GM12878 (cell line): Measurements from ENCODE around the gene PSENEN. TPM values are rescaled to one million over a fixed set of nuclear protein-coding genes. Genes with fewer than 3 reads are reported as not detected.
A peak's percentile ranks its signal among the peaks of the same experiment; 100 is the strongest.

ENCODE experiments used
- ATF2 ChIP-seq: IDR thresholded peaks from 2 replicates; pipeline ENCODE4 v1.6.1; 2012; ENCODE audit warnings: low read length, inconsistent platforms
- BCL11A ChIP-seq: IDR thresholded peaks from 2 replicates; pipeline ENCODE4 v1.6.1; 2011; ENCODE audit warnings: low read depth, low read length
- BHLHE40 ChIP-seq, 2 experiments: fragments of 450-650 bp in 1 of 2; IDR thresholded peaks; 2 replicates each; pipeline ENCODE4 v1.6.1; 2011 to 2017; ENCODE audit warnings: low read depth in 2 of 2, borderline replicate concordance in 1 of 2, improper control_type of control experiment in 1 of 2, low read length in 1 of 2, mild to moderate bottlenecking in 1 of 2
- CREM ChIP-seq: IDR thresholded peaks from 2 replicates; pipeline ENCODE4 v1.6.1; 2014; ENCODE audit warnings: antibody characterized with exemption, low read depth
- DPF2 ChIP-seq: fragments of 450-650 bp; IDR thresholded peaks from 2 replicates; pipeline ENCODE4 v1.6.1; 2017; ENCODE audit warnings: mild to moderate bottlenecking
- EP300 ChIP-seq, 2 experiments: fragments of 150-350 bp in 1 of 2; IDR thresholded peaks; 2 replicates each; pipeline ENCODE4 v1.6.1; 2011 to 2012; ENCODE audit warnings: low read depth in 2 of 2, low read length in 2 of 2, borderline replicate concordance in 1 of 2, improper control_type of control experiment in 1 of 2, inconsistent platforms in 1 of 2; ENCODE audit not compliant: control insufficient read depth in 1 of 2
- ESRRA ChIP-seq: IDR thresholded peaks from 2 replicates; pipeline ENCODE4 v1.6.1; 2012; ENCODE audit warnings: mild to moderate bottlenecking, low read length, improper control_type of control experiment
- IKZF2 ChIP-seq, 2 experiments: fragments of 450-650 bp; IDR thresholded peaks; 2 replicates each; pipeline ENCODE4 v1.6.1; 2017; ENCODE audit warnings: mild to moderate bottlenecking in 2 of 2, moderate library complexity in 2 of 2
- JUNB ChIP-seq: IDR thresholded peaks from 2 replicates; pipeline ENCODE4 v1.6.1; 2016; ENCODE audit warnings: antibody characterized with exemption, mild to moderate bottlenecking
- MAX ChIP-seq: IDR thresholded peaks from 2 replicates; pipeline ENCODE4 v1.6.1; 2012; ENCODE audit warnings: low read depth, low read length, improper control_type of control experiment
- NBN ChIP-seq: fragments of 450-650 bp; IDR thresholded peaks from 2 replicates; pipeline ENCODE4 v1.6.1; 2016
- NFIC ChIP-seq: IDR thresholded peaks from 2 replicates; pipeline ENCODE4 v1.6.1; 2012; ENCODE audit warnings: low read depth, mild to moderate bottlenecking, inconsistent platforms, low read length, moderate library complexity
- PKNOX1 ChIP-seq: fragments of 450-650 bp; IDR thresholded peaks from 2 replicates; pipeline ENCODE4 v1.6.1; 2016; ENCODE audit warnings: mild to moderate bottlenecking
- POLR2AphosphoS5 ChIP-seq: IDR thresholded peaks from 2 replicates; pipeline ENCODE4 v1.6.1; 2011; ENCODE audit warnings: mild to moderate bottlenecking, low read length, inconsistent platforms
- RBBP5 ChIP-seq: fragments of 200-600 bp; sonication (generic); conservative IDR thresholded peaks from 2 replicates; pipeline ENCODE4 v1.6.1; 2016
- SMC3 ChIP-seq: IDR thresholded peaks from 2 replicates; pipeline ENCODE4 v1.6.1; 2011; ENCODE audit warnings: low read length, improper control_type of control experiment, borderline replicate concordance
- SP1 ChIP-seq: IDR thresholded peaks from one replicate; pipeline ENCODE4 v1.6.1; 2011; ENCODE audit warnings: low read depth, low read length
- SREBF1 ChIP-seq: IDR thresholded peaks from 2 replicates; pipeline ENCODE4 v1.6.1; 2012; ENCODE audit warnings: mild to moderate bottlenecking, low read length
- TCF3 ChIP-seq: IDR thresholded peaks from 2 replicates; pipeline ENCODE4 v1.6.1; 2012; ENCODE audit warnings: low read depth, mild to moderate bottlenecking, low read length, borderline replicate concordance; ENCODE audit not compliant: insufficient read depth
- polyA plus RNA-seq, 11 experiments: library from polyadenylated mRNA; depleted of rRNA in 4 of 11; unstranded in 6 of 11; stranded (reverse) in 5 of 11; fragments of >200 nt; fragmentation: Nextera tagmentation in 4 of 11; fragmentation: Illumina TruSeq in 1 of 11; extraction: Ambion mirVana in 4 of 11; extraction: Trizol in 1 of 11; gene quantifications; 1 replicate in 1 of 11; 2 replicates in 10 of 11; pipeline versions ENCODE4 v1.2.1 to v1.2.3, GENCODE V29; 2011 to 2016; ENCODE audit warnings: inconsistent platforms in 2 of 11, missing spikeins in 2 of 11, low read depth in 1 of 11
- total RNA-seq, 4 experiments: library from RNA; depleted of rRNA in 3 of 4; stranded (reverse); fragments of >200 nt in 3 of 4; fragmentation: Illumina TruSeq in 1 of 4; extraction: Trizol in 1 of 4; gene quantifications; 2 replicates each; pipeline versions ENCODE4 v1.2.1 to v1.2.3, GENCODE V29; 2013 to 2021
- TF ChIP-seq, protein P1 (sequence below): fragments of 450-650 bp; formaldehyde crosslinking; IDR thresholded peaks from 2 replicates; pipeline ENCODE4 v1.4.0; 2022; ENCODE audit warnings: mild to moderate bottlenecking, moderate library complexity
- TF ChIP-seq, protein P2 (sequence below): IDR thresholded peaks from 2 replicates; pipeline ENCODE4 v1.6.1; 2011; ENCODE audit warnings: borderline replicate concordance, low read depth, mild to moderate bottlenecking, moderate library complexity, mixed read lengths, low read length; ENCODE audit not compliant: insufficient read depth; ENCODE audit errors: extremely low read length

PSENEN gene
- total and polyA plus RNA-seq, 10 of the 15 experiments (the other 5 are each of a cell fraction or from before 2014, with no cell fraction given), result 14.4 to 178 (median 43.5) TPM

GRCh38 chr19:35712567-35713505, 32.6 kb upstream of the PSENEN start (continued):
- TF ChIP-seq SMC3, result no peak
- peak in 1 of 2 experiments; percentile 47; a peak in 1 of 4 replicates for TF ChIP-seq EP300 (IDR thresholded peaks at IDR 0.05; ENCODE audit: borderline replicate concordance in 1 of 2, control insufficient read depth in 1 of 2, low read depth in 2 of 2, low read length in 2 of 2)
- peak; percentile 57; the same call in 1 of the 2 replicates for TF ChIP-seq ESRRA
- TF ChIP-seq, protein P1, sequence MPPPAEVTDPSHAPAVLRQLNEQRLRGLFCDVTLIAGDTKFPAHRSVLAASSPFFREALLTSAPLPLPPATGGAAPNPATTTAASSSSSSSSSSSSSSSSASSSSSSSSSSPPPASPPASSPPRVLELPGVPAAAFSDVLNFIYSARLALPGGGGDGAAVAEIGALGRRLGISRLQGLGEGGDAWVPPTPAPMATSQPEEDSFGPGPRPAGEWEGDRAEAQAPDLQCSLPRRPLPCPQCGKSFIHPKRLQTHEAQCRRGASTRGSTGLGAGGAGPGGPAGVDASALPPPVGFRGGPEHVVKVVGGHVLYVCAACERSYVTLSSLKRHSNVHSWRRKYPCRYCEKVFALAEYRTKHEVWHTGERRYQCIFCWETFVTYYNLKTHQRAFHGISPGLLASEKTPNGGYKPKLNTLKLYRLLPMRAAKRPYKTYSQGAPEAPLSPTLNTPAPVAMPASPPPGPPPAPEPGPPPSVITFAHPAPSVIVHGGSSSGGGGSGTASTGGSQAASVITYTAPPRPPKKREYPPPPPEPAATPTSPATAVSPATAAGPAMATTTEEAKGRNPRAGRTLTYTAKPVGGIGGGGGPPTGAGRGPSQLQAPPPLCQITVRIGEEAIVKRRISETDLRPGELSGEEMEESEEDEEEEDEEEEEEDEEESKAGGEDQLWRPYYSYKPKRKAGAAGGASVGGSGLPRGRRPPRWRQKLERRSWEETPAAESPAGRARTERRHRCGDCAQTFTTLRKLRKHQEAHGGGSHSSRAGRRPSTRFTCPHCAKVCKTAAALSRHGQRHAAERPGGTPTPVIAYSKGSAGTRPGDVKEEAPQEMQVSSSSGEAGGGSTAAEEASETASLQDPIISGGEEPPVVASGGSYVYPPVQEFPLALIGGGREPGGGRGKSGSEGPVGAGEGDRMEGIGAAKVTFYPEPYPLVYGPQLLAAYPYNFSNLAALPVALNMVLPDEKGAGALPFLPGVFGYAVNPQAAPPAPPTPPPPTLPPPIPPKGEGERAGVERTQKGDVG (CRISPR knock-in tag), result peak; percentile 24; the same call in 1 of the 2 replicates
- TF ChIP-seq BHLHE40 (IDR thresholded peaks at IDR 0.05; ENCODE audit: borderline replicate concordance in 1 of 2, low read depth in 2 of 2, low read length in 1 of 2), result 0 out of 4 replicates have a peak, but pooled peaks of 1 of the 2 experiments have one; percentile 17
- peak; percentile 79 to 81 for TF ChIP-seq IKZF2 (IDR thresholded peaks at IDR 0.05)
- peak; percentile 88 for TF ChIP-seq NBN
- TF ChIP-seq BCL11A, result peak; percentile 46; the same call in 1 of the 2 replicates
- peak; percentile 97 for TF ChIP-seq PKNOX1
- TF ChIP-seq ATF2, result peak; percentile 95
- TF ChIP-seq RBBP5, result no peak
- peak; percentile 82; the same call in 1 of the 2 replicates for TF ChIP-seq NFIC
- TF ChIP-seq SREBF1, result no peak
- 0 out of 2 replicates have a peak, but pooled peaks have one; percentile 2 for TF ChIP-seq TCF3
- peak; percentile 97 for TF ChIP-seq CREM
- peak; percentile 84 for TF ChIP-seq DPF2
- TF ChIP-seq SP1, result peak; percentile 79
- TF ChIP-seq POLR2AphosphoS5, result peak; percentile 92
- TF ChIP-seq JUNB, result peak; percentile 90
- TF ChIP-seq, protein P2, sequence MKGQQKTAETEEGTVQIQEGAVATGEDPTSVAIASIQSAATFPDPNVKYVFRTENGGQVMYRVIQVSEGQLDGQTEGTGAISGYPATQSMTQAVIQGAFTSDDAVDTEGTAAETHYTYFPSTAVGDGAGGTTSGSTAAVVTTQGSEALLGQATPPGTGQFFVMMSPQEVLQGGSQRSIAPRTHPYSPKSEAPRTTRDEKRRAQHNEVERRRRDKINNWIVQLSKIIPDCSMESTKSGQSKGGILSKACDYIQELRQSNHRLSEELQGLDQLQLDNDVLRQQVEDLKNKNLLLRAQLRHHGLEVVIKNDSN, result no peak
- peak; percentile 56 for TF ChIP-seq MAX
